HepG2 (cell line): ENCODE data around the gene STAT4. TPM values are rescaled to one million over a fixed set of nuclear protein-coding genes. Genes with fewer than 3 reads are reported as not detected.

Source experiments
- ATAC-seq: fragments of 200-7000 bp; cut with Tn5 transposase; 3 replicates; pipeline ENCODE4 v1.9.1; 2020; ENCODE audit warnings: mild to moderate bottlenecking, moderate library complexity
- BruUV-seq: library from RNA; stranded (reverse); fragments of 400-500 nt; replicated peaks from 2 replicates; lab custom pipeline; 2021; lab: Mats Ljungman, UMichigan
- CTCF ChIA-PET: fragments of 300-600 bp; formaldehyde crosslinking; extraction: SDS; loops from one replicate; lab custom pipeline; 2021; ENCODE audit warnings: low total read pairs, inconsistent platforms, low intra/inter-chr PET ratio; lab: Yijun Ruan, JAX
- POLR2A ChIA-PET: fragments of 350-600 bp; sonication (Branson Sonifier 250); formaldehyde crosslinking; loops from one replicate; lab custom pipeline; 2020; ENCODE audit warnings: antibody characterized with exemption, inconsistent platforms; lab: Yijun Ruan, JAX
- DNase-seq: peaks from one replicate; pipeline ENCODE4 v3.0.0-alpha.2; 2015; ENCODE audit warnings: low spot score
- FAIRE-seq: peaks from 3 replicates; lab custom pipeline; 2011; peaks lifted over from hg19 to GRCh38; lab: Jason Lieb, UNC
- H2AFZ ChIP-seq: one replicate; pipeline ENCODE4 v1.6.1; 2011; ENCODE audit warnings: low read length, inconsistent platforms
- H3K27ac ChIP-seq: fragments of 300-600 bp; 3 replicates; pipeline ENCODE4 v1.8.0; 2011; ENCODE audit warnings: mixed run types, mild to moderate bottlenecking, mixed read lengths, low read length, inconsistent platforms; ENCODE audit not compliant: insufficient read depth; ENCODE audit errors: extremely low read length
- H3K27me3 ChIP-seq, 2 experiments: fragments of 200-600 bp in 1 of 2; 2 replicates in 1 of 2; 3 replicates in 1 of 2; pipeline versions ENCODE4 v1.6.0 to v1.8.0; 2011; ENCODE audit warnings: low read length in 2 of 2, mild to moderate bottlenecking in 2 of 2, moderate library complexity in 2 of 2, inconsistent platforms in 1 of 2; ENCODE audit not compliant: insufficient read depth in 2 of 2, control insufficient read depth in 1 of 2
- H3K36me3 ChIP-seq, 2 experiments: fragments of 200-600 bp in 1 of 2; replicated peaks in 1 of 2; 2 replicates in 1 of 2; 3 replicates in 1 of 2; pipeline versions ENCODE4 v1.5.1 to v1.8.0; 2011; ENCODE audit warnings: low read length in 2 of 2, inconsistent platforms in 1 of 2; ENCODE audit not compliant: insufficient read depth in 2 of 2, control insufficient read depth in 1 of 2
- H3K4me1 ChIP-seq: 2 replicates; pipeline ENCODE4 v1.5.1; 2012; ENCODE audit warnings: low read length, inconsistent platforms; ENCODE audit not compliant: insufficient read depth
- H3K4me2 ChIP-seq: 2 replicates; pipeline ENCODE4 v1.6.0; 2011; ENCODE audit warnings: low read depth, low read length, inconsistent platforms
- H3K4me3 ChIP-seq, 3 experiments: fragments of 200-600 bp in 1 of 3; sonication (generic), shearing (Covaris generic) in 1 of 3; replicated peaks in 1 of 3; 2 replicates each; pipeline ENCODE4 v1.5.1; 2011 to 2016; ENCODE audit warnings: low read length in 3 of 3, inconsistent platforms in 2 of 3, low read depth in 2 of 3, mild to moderate bottlenecking in 2 of 3, control low read depth in 1 of 3, mixed read lengths in 1 of 3; ENCODE audit not compliant: insufficient read depth in 1 of 3
- H3K79me2 ChIP-seq: one replicate; pipeline ENCODE4 v1.6.1; 2011; ENCODE audit warnings: low read length, inconsistent platforms; ENCODE audit not compliant: insufficient read depth
- H3K9ac ChIP-seq: 2 replicates; pipeline ENCODE4 v1.6.0; 2011; ENCODE audit warnings: mild to moderate bottlenecking, low read depth, low read length, inconsistent platforms; ENCODE audit not compliant: insufficient read depth
- H3K9me3 ChIP-seq: 2 replicates; pipeline ENCODE4 v1.5.1; 2012; ENCODE audit warnings: mild to moderate bottlenecking, low read length
- H4K20me1 ChIP-seq: 2 replicates; pipeline ENCODE4 v1.6.0; 2011; ENCODE audit warnings: inconsistent platforms, mild to moderate bottlenecking, low read length, moderate library complexity; ENCODE audit not compliant: insufficient read depth
- MTF1 ChIP-seq: sonication (generic); formaldehyde crosslinking; IDR thresholded peaks from 2 replicates; pipeline ENCODE4 v1.5.0; 2020; ENCODE audit warnings: missing genetic modification reagents
- NRL ChIP-seq: sonication (generic); formaldehyde crosslinking; IDR thresholded peaks from 2 replicates; pipeline ENCODE4 v1.5.0; 2020; ENCODE audit warnings: missing genetic modification reagents, mild to moderate bottlenecking, moderate library complexity, borderline replicate concordance
- PHF20 ChIP-seq: sonication (generic); formaldehyde crosslinking; IDR thresholded peaks from 2 replicates; pipeline ENCODE4 v1.5.0; 2020; ENCODE audit warnings: mild to moderate bottlenecking, missing genetic modification reagents
- POLR2AphosphoS5 ChIP-seq: IDR thresholded peaks from 2 replicates; pipeline ENCODE4 v1.6.1; 2012; ENCODE audit warnings: low read depth, low read length
- RBM39 ChIP-seq: fragments of 200-400 bp; formaldehyde crosslinking; IDR thresholded peaks from one replicate; pipeline ENCODE4 v1.6.1; 2018; ENCODE audit warnings: antibody characterized with exemption, mild to moderate bottlenecking, low read depth, low read length; ENCODE audit not compliant: poor library complexity, severe bottlenecking
- SCMH1 ChIP-seq: sonication (generic); formaldehyde crosslinking; IDR thresholded peaks from 2 replicates; pipeline ENCODE4 v1.9.0; 2021; ENCODE audit warnings: missing genetic modification reagents, mild to moderate bottlenecking, borderline replicate concordance
- ZMYM3 ChIP-seq: sonication (generic); formaldehyde crosslinking; IDR thresholded peaks from 2 replicates; pipeline ENCODE4 v1.5.1; 2020; ENCODE audit warnings: mild to moderate bottlenecking, missing genetic modification reagents
- ZNF879 ChIP-seq: sonication (generic); formaldehyde crosslinking; IDR thresholded peaks from 2 replicates; pipeline ENCODE4 v1.8.1; 2023; ENCODE audit warnings: missing genetic modification reagents
- WGBS: methylation state at CpG from one replicate; pipeline ENCODE4 v1.1.6; 2017; ENCODE audit warnings: low lambda C conversion rate; 5-methylcytosine and 5-hydroxymethylcytosine counted together
- in situ Hi-C: cut with HindIII; loops from 2 replicates; pipeline ENCODE4 v1.10.0; 2017; ENCODE audit warnings: low pct_unique_long_range_greater_than_20kb; ENCODE audit not compliant: extremely low pct_ligation_motif_present
- intact Hi-C: fragments of 100-400 bp; cut with micrococcal nuclease; formaldehyde crosslinking; loops from one replicate; pipeline ENCODE4 v1.10.0; 2022; ENCODE audit not compliant: unreplicated experiment
- polyA plus RNA-seq, 8 experiments: library from polyadenylated mRNA; depleted of rRNA in 3 of 8; stranded (reverse) in 7 of 8; unstranded in 1 of 8; fragments of >200 nt; fragmentation: Illumina TruSeq in 4 of 8; extraction: Trizol in 4 of 8; gene quantifications; 2 replicates each; pipeline versions ENCODE4 v1.2.1 to v1.2.3, GENCODE V29; 2011 to 2016; ENCODE audit warnings: low read depth in 4 of 8, missing spikeins in 1 of 8, mixed read lengths in 1 of 8; ENCODE audit not compliant: insufficient read depth in 1 of 8
- total RNA-seq, 5 experiments: library from RNA; depleted of rRNA; stranded (reverse); fragments of >200 nt; fragmentation: Illumina TruSeq; extraction: Trizol; gene quantifications; 2 replicates each; pipeline ENCODE4 v1.2.3, GENCODE V29; 2016; ENCODE audit warnings: low read depth in 1 of 5
- TF ChIP-seq, protein P1 (sequence below): sonication (generic); formaldehyde crosslinking; IDR thresholded peaks from 2 replicates; pipeline ENCODE4 v1.4.0; 2020; ENCODE audit warnings: missing genetic modification reagents
- TF ChIP-seq, protein P2 (sequence below): sonication (generic); formaldehyde crosslinking; IDR thresholded peaks from 2 replicates; pipeline ENCODE4 v1.5.1; 2020; ENCODE audit warnings: missing genetic modification reagents, mild to moderate bottlenecking, borderline replicate concordance
- TF ChIP-seq, protein P3 (sequence below): sonication (generic); formaldehyde crosslinking; IDR thresholded peaks from 2 replicates; pipeline ENCODE4 v1.4.0; 2020; ENCODE audit warnings: missing genetic modification reagents
- TF ChIP-seq, protein P4 (sequence below): IDR thresholded peaks from 2 replicates; pipeline ENCODE4 v1.6.1; 2016; ENCODE audit warnings: missing compliant biosample characterization, missing genetic modification reagents, borderline replicate concordance
- TF ChIP-seq, protein P5 (sequence below): sonication (generic); formaldehyde crosslinking; IDR thresholded peaks from 2 replicates; pipeline ENCODE4 v1.8.1; 2023; ENCODE audit warnings: missing genetic modification reagents, mild to moderate bottlenecking, borderline replicate concordance
- TF ChIP-seq, protein P6 (sequence below): sonication (generic); formaldehyde crosslinking; IDR thresholded peaks from 2 replicates; pipeline ENCODE4 v1.5.0; 2020; ENCODE audit warnings: missing genetic modification reagents

The STAT4 gene
- total and polyA plus RNA-seq, 2 of the 13 experiments (the other 11 are each of a cell fraction or from before 2014, with no cell fraction given): 0.37 TPM; not detected in 1

DNA sequence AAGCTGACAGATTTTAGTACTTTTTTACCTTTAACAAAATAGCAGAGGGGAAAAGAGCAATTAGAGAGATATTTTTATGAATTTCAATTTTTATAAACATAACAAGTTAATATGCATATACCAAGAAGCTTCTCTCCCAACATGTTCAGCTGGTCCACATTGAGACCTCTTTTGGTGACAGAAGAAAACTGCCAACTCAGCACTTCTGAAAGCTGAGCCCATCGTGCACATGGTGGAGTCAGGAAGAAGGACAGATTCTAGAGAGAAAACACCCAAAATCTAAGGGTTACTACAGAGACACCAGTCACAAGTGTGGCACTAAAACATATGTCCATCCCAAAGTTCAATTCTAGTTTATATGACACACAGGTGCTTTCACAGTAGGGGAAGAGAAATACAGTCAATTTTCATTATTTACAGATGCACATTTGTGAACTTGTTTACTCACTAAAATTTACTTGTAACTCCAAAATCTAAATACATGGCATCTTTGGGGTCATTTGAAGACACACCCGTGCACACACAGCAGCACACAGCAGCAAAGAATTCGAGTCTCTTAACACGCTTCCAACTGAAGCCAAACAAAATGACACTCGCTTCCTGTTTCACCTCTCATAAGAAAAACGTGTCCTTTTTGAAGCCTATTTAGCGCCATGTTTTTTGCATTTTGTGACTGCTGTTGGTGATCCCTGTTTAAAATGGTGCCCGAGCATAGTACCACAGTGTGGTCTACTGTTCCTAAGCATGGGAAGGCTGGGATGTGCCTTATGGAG lies 168.3 kb downstream of the STAT4 start (continued):
- TF ChIP-seq SCMH1 (CRISPR knock-in tag): no peak
- TF ChIP-seq, all 625 proteins: peak for 3

DNA sequence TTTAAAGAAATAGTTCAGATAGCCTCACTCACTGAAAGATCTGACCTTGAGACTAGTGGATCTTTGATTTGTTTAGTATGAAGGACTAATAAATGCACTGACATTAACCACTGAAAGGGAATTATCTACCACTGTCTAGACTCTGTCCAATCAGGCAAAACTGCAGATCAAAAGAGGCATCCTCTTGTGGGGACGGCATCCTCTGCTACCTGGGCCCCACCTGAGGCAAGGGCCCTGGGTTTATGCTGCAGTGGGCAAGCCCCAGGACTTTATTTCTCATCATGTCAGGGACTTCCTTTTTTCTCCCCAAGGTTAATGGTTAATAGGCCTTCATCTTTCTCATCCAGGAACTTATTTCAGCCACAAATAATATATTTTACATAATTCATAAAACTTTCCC lies 169.1 kb downstream of the STAT4 start:
- ATAC-seq (no peak), FAIRE-seq (no peak), DNase-seq (no peak)
- Histone ChIP-seq H3K9me3 (no peaks in the 10 kb centered on the region), H3K9ac (no peak overlapping the region), H4K20me1 (no peaks in the 10 kb centered on the region), H3K4me3 (no peak overlapping the region), H2AFZ (no peak overlapping the region), H3K4me1 (no peaks in the 10 kb centered on the region), H3K27ac (no peak overlapping the region), H3K4me2 (no peak overlapping the region), H3K36me3 (peaks cover 42 to 93% of the 10 kb centered on the region in 2 experiments), H3K27me3 (no peaks in the 10 kb centered on the region), H3K79me2 (no peaks in the 10 kb centered on the region)
- ChIA-PET CTCF (no interaction called here), POLR2A (no interaction called here)
- no TSS peak for BruUV-seq
- intact Hi-C loops: loop anchor here (10.0 kb wide), 1 partner anchor 377 kb away; no protein-coding TSS in a partner anchor
- 100% methylated on average over 1 of the region's 1 CpG for WGBS
- in situ Hi-C loops: no loop called here
- TF ChIP-seq, protein P1, sequence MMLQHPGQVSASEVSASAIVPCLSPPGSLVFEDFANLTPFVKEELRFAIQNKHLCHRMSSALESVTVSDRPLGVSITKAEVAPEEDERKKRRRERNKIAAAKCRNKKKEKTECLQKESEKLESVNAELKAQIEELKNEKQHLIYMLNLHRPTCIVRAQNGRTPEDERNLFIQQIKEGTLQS (CRISPR knock-in tag): no peak
- TF ChIP-seq, protein P2, sequence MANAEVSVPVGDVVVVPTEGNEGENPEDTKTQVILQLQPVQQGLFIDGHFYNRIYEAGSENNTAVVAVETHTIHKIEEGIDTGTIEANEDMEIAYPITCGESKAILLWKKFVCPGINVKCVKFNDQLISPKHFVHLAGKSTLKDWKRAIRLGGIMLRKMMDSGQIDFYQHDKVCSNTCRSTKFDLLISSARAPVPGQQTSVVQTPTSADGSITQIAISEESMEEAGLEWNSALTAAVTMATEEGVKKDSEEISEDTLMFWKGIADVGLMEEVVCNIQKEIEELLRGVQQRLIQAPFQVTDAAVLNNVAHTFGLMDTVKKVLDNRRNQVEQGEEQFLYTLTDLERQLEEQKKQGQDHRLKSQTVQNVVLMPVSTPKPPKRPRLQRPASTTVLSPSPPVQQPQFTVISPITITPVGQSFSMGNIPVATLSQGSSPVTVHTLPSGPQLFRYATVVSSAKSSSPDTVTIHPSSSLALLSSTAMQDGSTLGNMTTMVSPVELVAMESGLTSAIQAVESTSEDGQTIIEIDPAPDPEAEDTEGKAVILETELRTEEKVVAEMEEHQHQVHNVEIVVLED (CRISPR knock-in tag): no peak
- TF ChIP-seq MTF1 (CRISPR knock-in tag) (no peak), POLR2AphosphoS5 (no peak), PHF20 (CRISPR knock-in tag) (no peak), RBM39 (no peak), ZMYM3 (CRISPR knock-in tag) (no peak), ZNF879 (CRISPR knock-in tag) (no peak), NRL (CRISPR knock-in tag) (no peak)
- TF ChIP-seq, protein P3, sequence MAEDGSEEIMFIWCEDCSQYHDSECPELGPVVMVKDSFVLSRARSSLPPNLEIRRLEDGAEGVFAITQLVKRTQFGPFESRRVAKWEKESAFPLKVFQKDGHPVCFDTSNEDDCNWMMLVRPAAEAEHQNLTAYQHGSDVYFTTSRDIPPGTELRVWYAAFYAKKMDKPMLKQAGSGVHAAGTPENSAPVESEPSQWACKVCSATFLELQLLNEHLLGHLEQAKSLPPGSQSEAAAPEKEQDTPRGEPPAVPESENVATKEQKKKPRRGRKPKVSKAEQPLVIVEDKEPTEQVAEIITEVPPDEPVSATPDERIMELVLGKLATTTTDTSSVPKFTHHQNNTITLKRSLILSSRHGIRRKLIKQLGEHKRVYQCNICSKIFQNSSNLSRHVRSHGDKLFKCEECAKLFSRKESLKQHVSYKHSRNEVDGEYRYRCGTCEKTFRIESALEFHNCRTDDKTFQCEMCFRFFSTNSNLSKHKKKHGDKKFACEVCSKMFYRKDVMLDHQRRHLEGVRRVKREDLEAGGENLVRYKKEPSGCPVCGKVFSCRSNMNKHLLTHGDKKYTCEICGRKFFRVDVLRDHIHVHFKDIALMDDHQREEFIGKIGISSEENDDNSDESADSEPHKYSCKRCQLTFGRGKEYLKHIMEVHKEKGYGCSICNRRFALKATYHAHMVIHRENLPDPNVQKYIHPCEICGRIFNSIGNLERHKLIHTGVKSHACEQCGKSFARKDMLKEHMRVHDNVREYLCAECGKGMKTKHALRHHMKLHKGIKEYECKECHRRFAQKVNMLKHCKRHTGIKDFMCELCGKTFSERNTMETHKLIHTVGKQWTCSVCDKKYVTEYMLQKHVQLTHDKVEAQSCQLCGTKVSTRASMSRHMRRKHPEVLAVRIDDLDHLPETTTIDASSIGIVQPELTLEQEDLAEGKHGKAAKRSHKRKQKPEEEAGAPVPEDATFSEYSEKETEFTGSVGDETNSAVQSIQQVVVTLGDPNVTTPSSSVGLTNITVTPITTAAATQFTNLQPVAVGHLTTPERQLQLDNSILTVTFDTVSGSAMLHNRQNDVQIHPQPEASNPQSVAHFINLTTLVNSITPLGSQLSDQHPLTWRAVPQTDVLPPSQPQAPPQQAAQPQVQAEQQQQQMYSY (CRISPR knock-in tag): no peak
- TF ChIP-seq, protein P4, sequence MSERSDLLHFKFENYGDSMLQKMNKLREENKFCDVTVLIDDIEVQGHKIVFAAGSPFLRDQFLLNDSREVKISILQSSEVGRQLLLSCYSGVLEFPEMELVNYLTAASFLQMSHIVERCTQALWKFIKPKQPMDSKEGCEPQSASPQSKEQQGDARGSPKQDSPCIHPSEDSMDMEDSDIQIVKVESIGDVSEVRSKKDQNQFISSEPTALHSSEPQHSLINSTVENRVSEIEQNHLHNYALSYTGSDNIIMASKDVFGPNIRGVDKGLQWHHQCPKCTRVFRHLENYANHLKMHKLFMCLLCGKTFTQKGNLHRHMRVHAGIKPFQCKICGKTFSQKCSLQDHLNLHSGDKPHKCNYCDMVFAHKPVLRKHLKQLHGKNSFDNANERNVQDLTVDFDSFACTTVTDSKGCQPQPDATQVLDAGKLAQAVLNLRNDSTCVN: no peak
- TF ChIP-seq, protein P5, sequence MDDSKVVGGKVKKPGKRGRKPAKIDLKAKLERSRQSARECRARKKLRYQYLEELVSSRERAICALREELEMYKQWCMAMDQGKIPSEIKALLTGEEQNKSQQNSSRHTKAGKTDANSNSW (CRISPR knock-in tag): no peak
- TF ChIP-seq, protein P6, sequence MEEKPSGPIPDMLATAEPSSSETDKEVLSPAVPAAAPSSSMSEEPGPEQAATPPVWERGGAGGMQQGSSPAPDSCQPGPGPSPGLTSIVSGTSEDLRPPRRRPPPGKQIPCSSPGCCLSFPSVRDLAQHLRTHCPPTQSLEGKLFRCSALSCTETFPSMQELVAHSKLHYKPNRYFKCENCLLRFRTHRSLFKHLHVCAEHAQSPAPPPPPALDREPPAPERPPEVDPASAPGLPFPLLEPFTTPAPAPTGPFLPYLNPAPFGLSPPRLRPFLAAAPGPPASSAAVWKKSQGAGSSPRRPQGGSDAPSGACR (CRISPR knock-in tag): no peak
